Parathyroid adenoma (tissue), 2 donors: ENCODE data around the gene RNF141.

Source experiments
- H2AFZ ChIP-seq: fragments of 300-600 bp; sonication (generic); one replicate; pipeline ENCODE4 v1.7.0; 2017; ENCODE audit warnings: antibody characterized with exemption, mild to moderate bottlenecking
- H3K27ac ChIP-seq: fragments of 300-600 bp; sonication (generic); one replicate; pipeline ENCODE4 v1.7.0; 2017
- H3K27me3 ChIP-seq: fragments of 300-600 bp; sonication (generic); one replicate; pipeline ENCODE4 v1.7.0; 2017; ENCODE audit warnings: low read length; ENCODE audit not compliant: control insufficient read depth, insufficient read depth
- H3K36me3 ChIP-seq: fragments of 300-600 bp; sonication (generic); one replicate; pipeline ENCODE4 v1.7.0; 2017; ENCODE audit warnings: low read length; ENCODE audit not compliant: control insufficient read depth, insufficient read depth
- H3K4me1 ChIP-seq: fragments of 300-600 bp; sonication (generic); one replicate; pipeline ENCODE4 v1.7.0; 2017; ENCODE audit warnings: control low read depth
- H3K4me2 ChIP-seq: fragments of 300-600 bp; sonication (generic); one replicate; pipeline ENCODE4 v1.7.0; 2017; ENCODE audit warnings: low read length
- H3K4me3 ChIP-seq: fragments of 300-600 bp; sonication (generic); one replicate; pipeline ENCODE4 v1.7.0; 2017; ENCODE audit warnings: low read depth, low read length
- H3K79me2 ChIP-seq: fragments of 300-600 bp; sonication (generic); one replicate; pipeline ENCODE4 v1.7.0; 2017; ENCODE audit warnings: control low read depth
- H3K9ac ChIP-seq: fragments of 300-600 bp; sonication (generic); one replicate; pipeline ENCODE4 v1.7.0; 2017; ENCODE audit warnings: mild to moderate bottlenecking
- H3K9me3 ChIP-seq: fragments of 300-600 bp; sonication (generic); one replicate; pipeline ENCODE4 v1.7.0; 2017; ENCODE audit warnings: low read length; ENCODE audit not compliant: control insufficient read depth
- CTCF ChIP-seq: fragments of 300-600 bp; sonication (generic); IDR thresholded peaks from one replicate; pipeline ENCODE4 v1.7.0; 2017; ENCODE audit warnings: antibody characterized with exemption, mild to moderate bottlenecking
- donor health status: primary hyperparathyroidism.

The RNF141 gene

DNA sequence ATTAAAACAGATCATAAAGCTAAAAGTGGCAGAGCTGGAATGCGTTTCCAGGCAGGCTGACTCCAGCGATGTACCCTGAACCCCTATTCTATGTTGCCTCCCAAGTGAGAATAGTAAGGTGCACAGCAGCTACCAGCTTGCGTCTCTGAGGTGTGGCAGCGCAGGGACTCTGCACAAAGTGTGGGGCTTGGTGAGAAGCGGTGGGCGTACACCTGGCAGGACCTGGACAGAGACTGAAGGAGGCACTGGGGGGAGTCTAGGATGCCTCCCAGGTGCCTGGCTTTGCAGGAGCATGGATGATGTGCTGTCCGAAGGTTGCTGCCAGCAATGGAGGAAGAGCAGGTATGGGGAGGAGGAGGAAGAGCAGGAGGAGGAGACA is 43.0 kb downstream of the RNF141 start:
- H2AFZ ChIP-seq: no peak overlapping the region
- no peaks in the 10 kb centered on the region for H3K4me1 ChIP-seq
- H3K4me2 ChIP-seq: no peak overlapping the region
- H3K27me3 ChIP-seq: no peaks in the 10 kb centered on the region
- H3K79me2 ChIP-seq: peaks cover 2% of the 10 kb centered on the region
- no peaks in the 10 kb centered on the region for H3K36me3 ChIP-seq
- no peak overlapping the region for H3K4me3 ChIP-seq
- H3K9me3 ChIP-seq: no peaks in the 10 kb centered on the region
- H3K27ac ChIP-seq: no peak overlapping the region
- TF ChIP-seq CTCF: no peak
- H3K9ac ChIP-seq: no peak overlapping the region

- Histone ChIP-seq H2AFZ (no peak overlapping the region), H3K79me2 (peaks cover 2% of the 10 kb centered on the region), H3K4me3 (no peak overlapping the region), H3K27ac (no peak overlapping the region), H3K9me3 (no peaks in the 10 kb centered on the region), H3K27me3 (no peaks in the 10 kb centered on the region), H3K4me2 (no peak overlapping the region), H3K4me1 (no peaks in the 10 kb centered on the region), H3K9ac (no peak overlapping the region), H3K36me3 (no peaks in the 10 kb centered on the region)
- TF ChIP-seq CTCF: no peak
Observed at GRCh38 chr11:10497371-10498021, 43.5 kb downstream of the RNF141 start.

- Histone ChIP-seq H3K9ac (no peak overlapping the region), H3K4me2 (no peak overlapping the region), H3K4me3 (no peak overlapping the region), H3K9me3 (no peaks in the 10 kb centered on the region), H3K4me1 (peaks cover 2% of the 10 kb centered on the region), H3K27ac (no peak overlapping the region), H3K36me3 (no peaks in the 10 kb centered on the region), H2AFZ (no peak overlapping the region), H3K79me2 (peaks cover 2% of the 10 kb centered on the region), H3K27me3 (no peaks in the 10 kb centered on the region)
- TF ChIP-seq CTCF: no peak
Observed at GRCh38 chr11:10496296-10496936, 44.6 kb downstream of the RNF141 start.

DNA sequence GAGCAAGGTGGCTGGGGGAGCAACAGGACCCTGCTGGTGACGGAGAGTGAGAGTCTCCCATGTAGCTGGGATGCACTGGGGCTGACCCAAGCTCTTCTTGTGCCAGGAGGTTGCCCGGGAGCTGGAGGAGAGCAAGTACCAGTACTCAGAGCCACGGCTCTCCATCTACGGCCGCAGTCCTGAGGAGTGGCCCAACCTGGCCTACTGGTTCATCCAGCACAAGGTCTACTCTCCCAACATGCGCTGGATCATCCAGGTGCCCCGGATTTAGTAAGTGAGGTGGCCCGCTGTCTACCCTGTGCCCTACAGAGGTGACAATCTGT is 45.6 kb downstream of the RNF141 start:
- TF ChIP-seq CTCF: no peak
- H3K4me3 ChIP-seq: no peak overlapping the region
- H3K36me3 ChIP-seq: no peaks in the 10 kb centered on the region
- H3K79me2 ChIP-seq: peaks cover 2% of the 10 kb centered on the region
- no peak overlapping the region for H3K27ac ChIP-seq
- H3K4me1 ChIP-seq: peaks cover 11% of the 10 kb centered on the region
- no peaks in the 10 kb centered on the region for H3K9me3 ChIP-seq
- H3K9ac ChIP-seq: no peak overlapping the region
- H3K4me2 ChIP-seq: no peak overlapping the region
- no peaks in the 10 kb centered on the region for H3K27me3 ChIP-seq
- no peak overlapping the region for H2AFZ ChIP-seq
